Measurements from ENCODE around the gene CRYM. TPM values are rescaled to one million over a fixed set of nuclear protein-coding genes. Genes with fewer than 3 reads are reported as not detected.
A peak's percentile ranks its signal among the peaks of the same experiment; 100 is the strongest.
"Not testable (repeated sequence)": the region's sequence is repeated elsewhere in the genome, so short reads cannot be mapped to it uniquely, and the experiment has no call there.

Gene CRYM
- total RNA-seq, 1 experiment from 2014 or later = not detected

- no peak for DNase-seq (ENCODE audit: low read depth)
These were observed 1.4 kb upstream of the CRYM start for GRCh38 chr16:21279501-21279900.

- no peak for DNase-seq (ENCODE audit: low read depth)
These were observed 804 bp downstream of the CRYM start for GRCh38 chr16:21277045-21277926.

- no peak for DNase-seq (ENCODE audit: low read depth)
These were observed 2.0 kb downstream of the CRYM start for GRCh38 chr16:21276090-21276489.

- no peak for DNase-seq (ENCODE audit: low read depth)
These were observed 2.6 kb downstream of the CRYM start for GRCh38 chr16:21275529-21275928.

GRCh38 chr16:21274172-21274726, 3.8 kb downstream of the CRYM start:
- no peak for DNase-seq (ENCODE audit: low read depth)

- DNase-seq (ENCODE audit: low read depth) = not testable (repeated sequence)
These were observed 5.3 kb downstream of the CRYM start for GRCh38 chr16:21272763-21273162.

GRCh38 chr16:21272253-21272652, 5.8 kb downstream of the CRYM start:
- no peak for DNase-seq (ENCODE audit: low read depth)

GRCh38 chr16:21268236-21268635, 9.9 kb downstream of the CRYM start:
- no peak for DNase-seq (ENCODE audit: low read depth)

- DNase-seq (ENCODE audit: low read depth) = no peak
These were observed 10.8 kb downstream of the CRYM start for GRCh38 chr16:21267298-21267697.

GRCh38 chr16:21265104-21265837, 12.8 kb downstream of the CRYM start:
- no peak for DNase-seq (ENCODE audit: low read depth)

GRCh38 chr16:21264571-21265036, 13.5 kb downstream of the CRYM start:
- DNase-seq (ENCODE audit: low read depth) = no peak

- peak; percentile 59 for DNase-seq (ENCODE audit: low read depth)
These were observed 14.2 kb downstream of the CRYM start for GRCh38 chr16:21263640-21264570.

GRCh38 chr16:21262779-21263639, 15.1 kb downstream of the CRYM start:
- DNase-seq (ENCODE audit: low read depth) = no peak

- DNase-seq (ENCODE audit: low read depth) = peak; percentile 81
These were observed 17.0 kb downstream of the CRYM start for GRCh38 chr16:21260870-21261791.

GRCh38 chr16:21257284-21257683, 20.8 kb downstream of the CRYM start:
- no peak for DNase-seq (ENCODE audit: low read depth)

- no peak for DNase-seq (ENCODE audit: low read depth)
These were observed 21.5 kb downstream of the CRYM start for GRCh38 chr16:21256636-21257035.

- DNase-seq (ENCODE audit: low read depth) = no peak
These were observed 24.6 kb downstream of the CRYM start for GRCh38 chr16:21253470-21253869.

GRCh38 chr16:21250072-21250923, 27.8 kb downstream of the CRYM start:
- DNase-seq (ENCODE audit: low read depth) = no peak
